SK-N-SH (cell line): Measurements from ENCODE around the gene EMP2. TPM values are rescaled to one million over a fixed set of nuclear protein-coding genes. Genes with fewer than 3 reads are reported as not detected.

Experiments
- CTCF ChIA-PET: fragments of 300-600, 350-600 bp; formaldehyde crosslinking; extraction: SDS; loops from one replicate; lab custom pipeline; 2021; lab: Yijun Ruan, JAX
- POLR2A ChIA-PET: fragments of 350-600 bp; sonication (Branson Sonifier 250); formaldehyde crosslinking; extraction: SDS; loops from one replicate; lab custom pipeline; 2020; ENCODE audit warnings: antibody characterized with exemption, inconsistent platforms; lab: Yijun Ruan, JAX
- DNase-seq: peaks from one replicate; pipeline ENCODE4 v3.0.0; 2012
- H2AFZ ChIP-seq: fragments of 200-600 bp; sonication (generic); 2 replicates; pipeline ENCODE4 v1.8.1; 2016; ENCODE audit warnings: antibody characterized with exemption, mild to moderate bottlenecking, low read depth
- H3F3A ChIP-seq: fragments of 200-600 bp; sonication (generic); replicated peaks from 2 replicates; pipeline ENCODE3; 2016; ENCODE audit warnings: antibody characterized with exemption, mild to moderate bottlenecking; ENCODE audit not compliant: insufficient read depth
- H3K27ac ChIP-seq, 2 experiments: fragments of 200-500 bp in 1 of 2; fragments of 200-600 bp in 1 of 2; sonication (Bioruptor generic) in 1 of 2; sonication (generic), shearing (Covaris generic) in 1 of 2; 2 replicates each; pipeline versions ENCODE4 v1.5.1 to v1.6.1; 2014 to 2016; ENCODE audit warnings: low read depth in 2 of 2, inconsistent platforms in 1 of 2, low read length in 1 of 2, mild to moderate bottlenecking in 1 of 2, mixed read lengths in 1 of 2
- H3K27me3 ChIP-seq: fragments of 200-600 bp; sonication (generic), shearing (Covaris generic); 2 replicates; pipeline ENCODE4 v1.6.1; 2016; ENCODE audit warnings: mixed run types; ENCODE audit not compliant: insufficient read depth
- H3K36me3 ChIP-seq, 2 experiments: fragments of 200-500 bp in 1 of 2; fragments of 200-600 bp in 1 of 2; sonication (Bioruptor generic) in 1 of 2; sonication (generic) in 1 of 2; replicated peaks in 1 of 2; 2 replicates each; pipeline versions ENCODE3 to v1.5.1; 2014 to 2016; ENCODE audit warnings: low read length in 1 of 2, mild to moderate bottlenecking in 1 of 2; ENCODE audit not compliant: insufficient read depth in 2 of 2, control insufficient read depth in 1 of 2
- H3K4me1 ChIP-seq, 2 experiments: fragments of 200-500 bp in 1 of 2; fragments of 200-600 bp in 1 of 2; sonication (Bioruptor generic) in 1 of 2; sonication (generic), shearing (Covaris generic) in 1 of 2; 2 replicates each; pipeline versions ENCODE4 v1.5.1 to v1.6.1; 2014 to 2016; ENCODE audit warnings: low read depth in 1 of 2, low read length in 1 of 2, mixed run types in 1 of 2; ENCODE audit not compliant: insufficient read depth in 2 of 2, control insufficient read depth in 1 of 2
- H3K4me2 ChIP-seq: fragments of 200-600 bp; sonication (generic), shearing (Covaris generic); 2 replicates; pipeline ENCODE4 v1.6.1; 2017; ENCODE audit warnings: mixed run types
- H3K4me3 ChIP-seq, 2 experiments: fragments of 200-500 bp in 1 of 2; fragments of 200-600 bp in 1 of 2; sonication (Bioruptor generic) in 1 of 2; sonication (generic), shearing (Covaris generic) in 1 of 2; 2 replicates each; pipeline versions ENCODE4 v1.5.1 to v1.8.1; 2014 to 2016; ENCODE audit warnings: low read depth in 2 of 2, inconsistent platforms in 1 of 2, low read length in 1 of 2, mild to moderate bottlenecking in 1 of 2, mixed read lengths in 1 of 2, moderate library complexity in 1 of 2
- H3K79me2 ChIP-seq: fragments of 200-600 bp; sonication (generic); 2 replicates; pipeline ENCODE4 v1.8.1; 2017; ENCODE audit warnings: mild to moderate bottlenecking; ENCODE audit not compliant: insufficient read depth
- H3K9ac ChIP-seq: fragments of 200-600 bp; sonication (generic); 2 replicates; pipeline ENCODE4 v1.6.1; 2017; ENCODE audit warnings: mixed run types
- H3K9me2 ChIP-seq: fragments of 200-600 bp; sonication (generic); 2 replicates; pipeline ENCODE4 v1.6.1; 2017; ENCODE audit warnings: mixed run types
- H3K9me3 ChIP-seq: fragments of 200-600 bp; sonication (generic); 2 replicates; pipeline ENCODE4 v1.6.1; 2017; ENCODE audit warnings: mixed run types, mild to moderate bottlenecking, moderate library complexity
- H4K20me1 ChIP-seq: fragments of 200-600 bp; sonication (generic); 2 replicates; pipeline ENCODE4 v1.6.1; 2017; ENCODE audit warnings: mild to moderate bottlenecking, mixed run types; ENCODE audit not compliant: insufficient read depth
- CTCF ChIP-seq: fragments of 200-600 bp; sonication (generic); IDR thresholded peaks from 2 replicates; pipeline ENCODE4 v1.6.1; 2017; ENCODE audit warnings: antibody characterized with exemption, mild to moderate bottlenecking, moderate library complexity
- FOSL2 ChIP-seq: IDR thresholded peaks from 2 replicates; pipeline ENCODE4 v1.4.0; 2012; ENCODE audit warnings: low read depth, mild to moderate bottlenecking, moderate library complexity, borderline replicate concordance
- FOXJ3 ChIP-seq: sonication (generic); formaldehyde crosslinking; IDR thresholded peaks from 2 replicates; pipeline ENCODE4 v1.5.1; 2020; ENCODE audit warnings: mild to moderate bottlenecking, missing genetic modification reagents
- MAX ChIP-seq: IDR thresholded peaks from 2 replicates; pipeline ENCODE4 v1.4.0; 2012; ENCODE audit warnings: low read depth
- NRF1 ChIP-seq: IDR thresholded peaks from 2 replicates; pipeline ENCODE4 v1.6.1; 2012; ENCODE audit warnings: low read depth, mild to moderate bottlenecking, low read length
- SMC3 ChIP-seq: IDR thresholded peaks from 2 replicates; pipeline ENCODE4 v1.6.1; 2012; ENCODE audit warnings: low read depth, low read length, improper control_type of control experiment
- WGBS: methylation state at CpG from one replicate; pipeline ENCODE4 v1.1.6; 2017; ENCODE audit warnings: low lambda C conversion rate; 5-methylcytosine and 5-hydroxymethylcytosine counted together
- polyA plus RNA-seq, 3 experiments: library from polyadenylated mRNA; depleted of rRNA; stranded (reverse); fragments of >200 nt; gene quantifications; 2 replicates each; pipeline ENCODE4 v1.2.3, GENCODE V29; 2012

EMP2 gene
- polyA plus RNA-seq, 1 of the 3 experiments (the other 2 are of a cell fraction): 4.3 TPM

GRCh38 chr16:10566613-10567012 is 13.8 kb downstream of the EMP2 start (continued):
- TF ChIP-seq CTCF: no peak
- no peak for TF ChIP-seq FOXJ3 (CRISPR knock-in tag)

- H3K9me2 ChIP-seq: no peaks in the 10 kb centered on the region
- no peaks in the 10 kb centered on the region for H4K20me1 ChIP-seq
- no peaks in the 10 kb centered on the region for H3K79me2 ChIP-seq
- no peak overlapping the region for H3K9ac ChIP-seq
- H3K27me3 ChIP-seq: no peaks in the 10 kb centered on the region
- no peak overlapping the region for H3K4me3 ChIP-seq
- no peak overlapping the region for H3K27ac ChIP-seq
- H3K9me3 ChIP-seq: no peaks in the 10 kb centered on the region
- no peaks in the 10 kb centered on the region for H3K36me3 ChIP-seq
- no peaks in the 10 kb centered on the region for H3K4me1 ChIP-seq
- H3K4me2 ChIP-seq: no peak overlapping the region
- no peak for DNase-seq
- no peak for TF ChIP-seq FOXJ3 (CRISPR knock-in tag)
- TF ChIP-seq NRF1: no peak
- no peak for TF ChIP-seq MAX
- TF ChIP-seq FOSL2: no peak
- no peak for TF ChIP-seq SMC3
- ChIA-PET POLR2A (no interaction called here), CTCF (interaction anchor here (1.0 to 1.4 kb wide), 2 partner anchors 15 to 172 kb away, joined by 3 read pairs; partner anchors contain the start of gene EMP2)
- WGBS: 86% methylated on average over 5 of the region's 5 CpGs
- H2AFZ ChIP-seq: no peak overlapping the region
- no peaks in the 10 kb centered on the region for H3F3A ChIP-seq
These were observed 15.2 kb downstream of the EMP2 start for GRCh38 chr16:10565167-10565566.

GRCh38 chr16:10564591-10564990 is 15.8 kb downstream of the EMP2 start:
- Histone ChIP-seq H3K27me3 (no peaks in the 10 kb centered on the region), H4K20me1 (no peaks in the 10 kb centered on the region), H3K9me2 (no peaks in the 10 kb centered on the region), H3K79me2 (no peaks in the 10 kb centered on the region), H3K4me3 (no peak overlapping the region), H3K27ac (no peak overlapping the region), H3K4me1 (no peaks in the 10 kb centered on the region), H3K4me2 (no peak overlapping the region), H3K9ac (no peak overlapping the region), H3K36me3 (no peaks in the 10 kb centered on the region), H3F3A (no peaks in the 10 kb centered on the region), H2AFZ (no peak overlapping the region), H3K9me3 (no peaks in the 10 kb centered on the region)
- ChIA-PET CTCF (interaction anchor here (1.0 to 1.4 kb wide), 2 partner anchors 16 to 173 kb away, joined by 3 read pairs; partner anchors contain the start of gene EMP2), POLR2A (no interaction called here)
- TF ChIP-seq MAX: no peak
- no peak for TF ChIP-seq CTCF
- no peak for DNase-seq
- WGBS: 80% methylated on average over 5 of the region's 5 CpGs
